HG03571 (cell line): ENCODE results near the gene OR13C4.
"Not testable (repeated sequence)": the region's sequence is repeated elsewhere in the genome, so short reads cannot be mapped to it uniquely, and the experiment has no call there.

Experiments used
- ATAC-seq: cut with Tn5 transposase; IDR thresholded peaks from one replicate; pipeline ENCODE4 v1.9.1; 2021; ENCODE audit not compliant: unreplicated experiment

The OR13C4 gene

DNA sequence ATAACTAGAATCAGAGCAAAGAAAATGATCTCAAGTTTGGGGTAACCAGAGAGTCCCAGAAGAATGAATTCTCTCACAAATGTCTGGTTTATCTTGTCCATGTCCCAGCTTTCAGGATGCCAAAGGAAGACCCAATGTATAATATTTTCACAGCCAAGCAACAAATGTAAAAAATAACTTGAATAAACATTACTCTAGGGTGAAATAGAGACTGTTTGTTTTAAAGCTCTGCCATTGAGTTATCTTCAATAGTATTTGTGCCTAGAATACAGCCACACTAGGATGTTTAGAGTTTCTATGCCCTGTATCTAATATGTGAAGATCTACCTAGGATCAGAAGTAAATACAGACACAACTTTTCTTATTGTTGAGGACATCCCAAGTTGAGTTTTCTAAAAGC lies at the start of gene OR13C4:
OR13C4 (minus strand) TSS at position 101 of the 400 bp plus-strand sequence; CDS start at position 101, 0 bp downstream.
- ATAC-seq: no peak

DNA sequence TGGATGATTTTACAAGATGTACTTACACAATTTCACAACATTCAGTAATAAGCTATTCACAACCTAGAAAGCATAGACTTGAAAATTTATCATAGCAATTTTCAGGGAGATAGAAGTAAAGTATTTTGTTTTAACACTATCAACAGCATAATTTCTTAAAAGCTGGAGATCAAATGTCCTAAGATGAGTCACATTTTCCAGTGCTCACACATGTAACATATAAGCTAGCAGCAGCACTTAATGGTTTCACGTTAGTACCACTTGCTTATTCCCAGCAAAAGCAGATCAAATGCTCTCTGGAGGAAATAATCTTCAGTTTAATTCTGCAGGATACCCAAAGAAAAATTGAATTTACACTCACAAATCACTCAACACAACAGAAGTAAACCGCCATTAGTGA lies 48.4 kb upstream of the OR13C4 start:
- no peak for ATAC-seq

DNA sequence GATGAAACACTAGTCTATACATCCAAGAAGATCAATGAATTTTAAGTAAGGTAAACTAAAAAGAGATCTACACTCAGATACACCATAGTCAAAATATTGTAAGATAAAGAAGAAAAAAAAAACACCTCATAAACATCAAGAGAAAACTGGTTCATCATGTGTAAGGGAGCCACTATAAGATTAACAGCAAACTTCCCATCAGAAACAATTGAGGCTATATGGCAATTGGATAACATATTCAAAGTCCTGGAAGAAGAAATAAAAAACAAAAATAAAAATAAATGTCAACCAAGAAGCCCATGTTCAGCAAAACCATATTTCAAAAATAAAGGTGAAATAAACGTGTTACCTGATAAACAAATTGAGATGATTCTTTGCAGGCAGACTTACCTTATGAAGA lies 45.6 kb upstream of the OR13C4 start:
- no peak for ATAC-seq

GRCh38 chr9:104568868-104569267 lies 41.9 kb upstream of the OR13C4 start, which contains the start of gene OR13C8:
OR13C8 (plus strand) TSS chr9:104569168; CDS start chr9:104569168, 0 bp downstream.
- no peak for ATAC-seq

GRCh38 chr9:104564358-104564757 lies 37.3 kb upstream of the OR13C4 start:
- no peak for ATAC-seq

DNA sequence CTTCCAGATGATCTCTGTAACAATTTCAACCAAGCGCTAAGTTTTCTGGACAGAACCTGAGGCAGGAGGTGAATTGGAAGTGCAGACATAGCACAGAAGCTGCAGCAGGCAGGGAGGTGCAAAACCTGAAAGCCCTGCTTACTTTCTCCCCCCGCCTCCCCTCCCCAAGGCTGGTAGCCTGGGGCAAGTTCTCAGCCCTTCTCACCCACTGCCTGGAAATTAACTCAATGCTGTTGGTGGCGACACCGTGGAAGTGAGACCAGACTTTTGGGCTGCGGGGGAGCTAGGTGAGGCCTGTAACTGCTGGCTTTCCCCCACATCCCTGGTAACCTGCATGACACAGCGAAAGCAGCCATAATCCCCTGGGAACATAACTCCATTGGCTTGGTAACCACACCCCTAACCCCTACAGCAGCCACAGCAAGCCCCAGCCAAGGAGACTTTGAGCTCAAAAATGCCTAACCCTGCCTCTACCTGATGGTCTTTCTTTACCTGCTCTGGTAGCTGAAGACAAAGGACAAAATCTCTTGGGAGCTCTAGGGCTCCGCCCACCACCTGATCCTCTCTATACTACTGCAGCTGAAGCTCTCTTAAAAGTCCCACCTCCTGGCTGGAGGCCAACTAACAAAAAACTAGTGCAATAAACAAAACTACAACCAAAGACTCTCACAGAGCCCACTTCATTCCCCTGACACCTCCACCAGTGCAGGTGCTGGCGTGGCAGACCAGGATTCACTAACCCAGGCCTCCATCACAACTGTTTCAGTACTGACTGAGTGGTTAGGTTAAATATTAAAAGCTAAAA lies 30.0 kb upstream of the OR13C4 start:
- ATAC-seq: no peak

GRCh38 chr9:104555521-104555920 lies 28.5 kb upstream of the OR13C4 start:
- no peak for ATAC-seq

DNA sequence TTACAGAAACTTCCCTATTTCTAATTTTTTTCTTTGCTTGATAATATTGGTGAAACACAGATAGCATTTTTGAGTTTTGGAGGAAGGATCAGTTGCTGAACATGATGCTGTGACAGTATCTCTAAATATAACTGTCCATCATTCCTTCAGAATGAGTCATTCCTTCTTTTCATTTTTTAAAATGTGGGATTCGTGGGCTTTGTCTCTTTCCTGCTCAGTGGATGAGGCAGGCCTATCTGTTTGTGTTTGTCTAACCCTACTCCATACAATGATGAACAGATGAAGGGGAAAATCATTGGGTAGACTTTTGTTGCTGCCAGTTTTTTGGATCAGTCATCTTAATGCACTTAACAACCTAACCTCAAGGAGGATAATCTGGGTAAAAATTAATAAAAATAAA lies 26.3 kb upstream of the OR13C4 start:
- ATAC-seq: no peak

- ATAC-seq: no peak
These were observed 17.6 kb upstream of the OR13C4 start for GRCh38 chr9:104544644-104545043.

GRCh38 chr9:104539275-104539674 lies 12.3 kb upstream of the OR13C4 start:
- no peak for ATAC-seq

- no peak for ATAC-seq
These were observed 9.7 kb upstream of the OR13C4 start, which contains the start of gene OR13C3 for GRCh38 chr9:104536756-104537155. OR13C3 (minus strand) TSS chr9:104536856; CDS start chr9:104536723, 133 bp downstream.

- not testable (repeated sequence) for ATAC-seq
These were observed 6.8 kb downstream of the OR13C4 start for GRCh38 chr9:104520241-104520640.

GRCh38 chr9:104514901-104515300 lies 12.1 kb downstream of the OR13C4 start:
- no peak for ATAC-seq

DNA sequence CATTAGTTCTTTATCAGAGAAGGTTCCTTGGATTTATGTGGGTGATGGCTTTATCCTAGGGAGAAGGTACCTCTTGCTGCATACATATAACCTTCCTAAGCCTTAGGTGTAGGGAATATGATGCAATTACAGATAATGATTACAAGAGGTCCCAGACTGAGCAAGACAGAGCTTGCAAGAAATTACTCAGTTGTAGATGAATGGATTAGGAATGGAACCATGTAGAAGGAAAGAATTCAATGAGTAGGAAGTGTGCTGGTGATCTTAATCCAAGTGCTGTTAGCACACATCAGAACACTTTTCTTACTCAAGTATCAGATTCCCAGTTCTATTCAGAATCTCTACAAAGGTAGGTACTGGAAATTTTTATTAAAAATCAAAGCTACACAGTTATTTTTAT lies 20.4 kb downstream of the OR13C4 start:
- no peak for ATAC-seq

DNA sequence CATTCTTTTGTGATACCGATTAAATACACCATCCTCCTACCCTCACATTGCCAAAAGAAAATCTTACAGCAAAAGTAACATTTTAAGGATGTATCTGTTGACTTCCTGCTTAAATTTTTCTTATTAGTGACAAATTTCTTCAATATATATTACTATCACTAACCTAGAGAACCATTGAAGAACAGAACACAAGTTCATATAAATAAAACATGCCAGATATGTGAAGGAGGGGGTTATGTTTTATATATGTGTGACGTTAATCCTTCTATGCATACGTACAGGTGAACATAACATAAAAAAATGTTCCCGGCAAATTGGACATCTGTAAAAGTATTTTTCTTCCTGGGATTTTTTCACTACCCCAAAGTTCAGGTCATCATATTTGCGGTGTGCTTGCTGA lies 23.0 kb downstream of the OR13C4 start, which contains the start of gene OR13F1:
OR13F1 (plus strand) TSS at position 301 of the 400 bp plus-strand sequence; CDS start at position 301, 0 bp downstream.
- ATAC-seq: no peak

GRCh38 chr9:104503440-104503839 lies 23.6 kb downstream of the OR13C4 start:
- ATAC-seq: no peak

GRCh38 chr9:104494808-104495207 lies 32.2 kb downstream of the OR13C4 start:
- ATAC-seq: no peak

DNA sequence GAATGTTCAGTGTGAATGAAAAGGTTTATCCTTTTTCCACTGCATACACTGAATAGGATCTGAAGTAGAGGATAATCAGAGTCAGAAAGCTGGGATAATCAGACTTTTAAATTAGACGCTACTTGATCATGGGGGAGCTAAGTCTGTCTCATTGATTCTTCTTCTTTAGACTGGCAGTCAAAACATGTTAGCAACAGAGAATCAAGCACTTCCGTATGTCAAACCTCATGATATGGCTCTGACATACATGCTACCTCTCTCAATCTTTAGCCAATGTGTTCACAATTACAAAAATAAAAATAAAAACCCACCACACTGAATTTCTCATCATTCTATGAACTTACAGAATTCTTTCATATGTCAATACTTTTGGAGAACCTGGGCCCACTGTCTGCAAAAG lies 42.0 kb downstream of the OR13C4 start:
- ATAC-seq: no peak

- ATAC-seq: no peak
These were observed 44.0 kb downstream of the OR13C4 start for GRCh38 chr9:104482921-104483570.
